ENCODE results near the gene GPA33. TPM values are rescaled to one million over a fixed set of nuclear protein-coding genes. Genes with fewer than 3 reads are reported as not detected.

Gene GPA33
- total RNA-seq, 2 experiments from 2014 or later = 0.21 to 0.64 TPM

DNA sequence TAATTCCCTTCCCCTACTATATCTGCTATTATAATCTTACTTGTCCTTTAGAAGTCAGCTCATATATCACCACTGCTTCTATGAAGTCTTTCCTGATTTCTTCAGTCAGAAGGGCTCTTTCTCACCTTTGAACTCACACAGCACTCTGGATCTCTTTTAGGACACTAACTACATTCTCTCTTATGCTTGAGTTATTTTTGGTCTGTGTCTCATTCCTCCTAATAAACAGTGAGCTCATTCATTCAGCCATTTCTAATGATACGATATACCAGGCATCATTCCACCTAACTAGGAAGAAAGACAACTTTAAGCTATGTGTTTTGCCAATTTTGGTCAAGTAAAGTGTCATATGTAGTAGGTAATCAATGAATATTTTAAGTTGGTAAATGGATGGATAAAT is 2.5 kb upstream of the GPA33 start:
- peaks cover 8% of the 10 kb centered on the region for H3K4me1 Mint-ChIP-seq
- no peaks in the 10 kb centered on the region for H3K36me3 Mint-ChIP-seq
- ATAC-seq = no peak
- no peak for DNase-seq
- no peak overlapping the region for H3K4me3 Mint-ChIP-seq
- CTCF ChIA-PET = interaction anchor here (1.1 to 1.6 kb wide), 3 partner anchors 26 to 447 kb away, joined by 3 to 4 read pairs (median 3); no protein-coding TSS in a partner anchor
- no peak overlapping the region for H3K27ac Mint-ChIP-seq
- H3K9me3 Mint-ChIP-seq (ENCODE audit: low read depth) = no peaks in the 10 kb centered on the region
- no peaks in the 10 kb centered on the region for H3K27me3 Mint-ChIP-seq

DNA sequence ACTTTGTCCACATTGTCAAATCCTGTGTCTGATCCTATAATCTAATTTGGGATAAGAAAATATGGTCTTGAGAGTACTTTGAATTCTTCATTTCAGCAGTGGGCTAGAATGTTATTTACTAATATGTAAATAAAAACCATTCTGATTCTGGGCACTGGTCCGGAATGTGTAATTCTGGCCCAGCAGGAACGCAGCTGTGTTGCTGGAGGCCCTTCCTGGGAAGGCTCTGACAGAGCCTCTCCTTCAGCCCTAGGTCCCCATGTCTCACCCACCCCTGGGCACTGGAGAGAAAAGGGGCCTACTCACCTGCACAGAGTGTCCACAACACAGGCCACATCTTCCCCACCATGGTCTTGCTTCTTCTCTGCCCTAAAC is 251 bp downstream of the GPA33 start:
- Mint-ChIP-seq H3K27ac (peak overlapping the region; percentile 56), H3K4me1 (peaks cover 8% of the 10 kb centered on the region), H3K4me3 (no peak overlapping the region), H3K9me3 (ENCODE audit: low read depth) (no peaks in the 10 kb centered on the region), H3K27me3 (no peaks in the 10 kb centered on the region), H3K36me3 (no peaks in the 10 kb centered on the region)
- ATAC-seq (no peak), DNase-seq (no peak)
- CTCF ChIA-PET = interaction anchor here (1.3 kb wide), 1 partner anchor 31 kb away, joined by 4 read pairs; no protein-coding TSS in a partner anchor

DNA sequence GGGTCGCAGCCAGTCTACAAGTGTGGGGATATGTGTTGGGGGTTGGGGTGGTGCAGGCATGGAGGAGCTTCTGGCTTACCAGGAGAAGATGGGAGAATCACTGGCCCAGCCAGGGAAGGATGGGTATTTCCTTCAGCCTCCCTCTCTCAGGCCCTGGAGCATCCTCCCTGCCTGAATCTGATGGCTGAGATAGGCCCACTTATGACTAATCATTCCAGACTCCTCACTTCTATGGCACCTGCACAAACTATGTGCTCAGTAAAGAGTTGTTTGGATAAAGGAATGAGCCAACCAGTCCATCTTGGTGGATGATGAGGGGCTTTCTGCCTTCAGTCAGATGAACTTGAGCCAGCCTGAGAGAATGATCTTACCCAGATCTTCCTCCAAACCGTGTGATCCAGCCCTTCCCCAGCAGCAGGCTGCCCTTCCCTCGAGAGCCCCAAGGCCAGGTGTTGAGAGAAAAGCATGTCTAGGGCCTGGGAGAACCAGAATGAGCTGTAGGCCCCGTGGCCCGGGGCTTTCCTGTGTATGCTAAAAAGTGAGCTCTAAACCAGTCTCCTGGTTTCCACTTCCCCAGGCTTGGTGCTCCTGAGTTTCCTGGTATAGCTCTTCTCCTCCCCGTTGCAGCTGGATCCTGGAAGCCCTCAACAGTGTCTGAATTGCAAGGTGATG is 1.3 kb downstream of the GPA33 start:
- CTCF ChIA-PET = no interaction called here
- H3K36me3 Mint-ChIP-seq = no peaks in the 10 kb centered on the region
- no peak overlapping the region for H3K27ac Mint-ChIP-seq
- no peaks in the 10 kb centered on the region for H3K27me3 Mint-ChIP-seq
- no peak overlapping the region for H3K4me3 Mint-ChIP-seq
- ATAC-seq = no peak
- H3K9me3 Mint-ChIP-seq (ENCODE audit: low read depth) = no peaks in the 10 kb centered on the region
- H3K4me1 Mint-ChIP-seq = peaks cover 8% of the 10 kb centered on the region
- DNase-seq = no peak

DNA sequence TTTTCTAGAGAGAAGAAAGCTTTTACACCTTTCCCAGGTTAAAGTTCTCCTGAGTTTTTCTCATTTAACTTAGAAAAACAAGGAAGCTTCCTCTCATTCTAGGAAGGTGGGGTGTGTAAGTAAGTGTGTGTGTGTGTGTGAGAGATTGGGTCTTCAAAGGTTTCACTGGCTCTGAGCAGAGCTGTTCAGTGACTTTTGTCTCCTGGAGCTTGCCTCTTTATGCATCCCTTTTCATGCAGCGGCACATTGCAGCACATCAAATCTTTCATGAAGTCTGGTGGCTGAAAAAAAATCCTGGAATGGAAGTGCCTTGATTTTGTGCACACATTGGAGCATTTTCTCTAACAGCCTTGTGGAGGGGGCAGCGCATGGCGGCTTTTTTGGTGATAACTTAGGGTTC is 3.4 kb downstream of the GPA33 start:
- Mint-ChIP-seq H3K4me1 (peaks cover 8% of the 10 kb centered on the region), H3K9me3 (ENCODE audit: low read depth) (no peaks in the 10 kb centered on the region), H3K27me3 (no peaks in the 10 kb centered on the region), H3K27ac (no peak overlapping the region), H3K36me3 (no peaks in the 10 kb centered on the region), H3K4me3 (no peak overlapping the region)
- no peak for ATAC-seq
- no peak for DNase-seq
- CTCF ChIA-PET = no interaction called here

DNA sequence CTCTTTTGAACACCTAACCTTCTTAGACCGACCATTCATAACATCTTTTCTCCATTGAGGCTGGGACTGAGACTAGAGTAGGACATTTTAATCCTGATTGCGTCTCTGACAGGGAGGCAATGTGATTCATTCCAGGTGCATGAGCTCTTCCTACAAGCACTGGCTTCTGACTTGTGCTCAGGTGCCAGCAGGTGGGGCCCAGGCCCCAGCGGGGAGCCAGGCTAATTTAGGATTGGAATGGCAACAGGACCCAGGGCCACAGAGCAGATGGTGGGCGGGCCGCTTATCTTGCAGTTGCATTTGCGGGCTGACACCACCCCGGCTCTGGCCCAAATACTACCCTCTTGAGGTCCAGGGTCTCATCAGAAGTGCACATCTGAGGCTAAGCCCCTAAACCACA is 4.1 kb downstream of the GPA33 start:
- ATAC-seq (no peak), DNase-seq (no peak)
- CTCF ChIA-PET = no interaction called here
- H3K27ac Mint-ChIP-seq = no peak overlapping the region
- no peaks in the 10 kb centered on the region for H3K27me3 Mint-ChIP-seq
- no peak overlapping the region for H3K4me3 Mint-ChIP-seq
- no peaks in the 10 kb centered on the region for H3K36me3 Mint-ChIP-seq
- H3K4me1 Mint-ChIP-seq = peaks cover 8% of the 10 kb centered on the region
- no peaks in the 10 kb centered on the region for H3K9me3 Mint-ChIP-seq (ENCODE audit: low read depth)

DNA sequence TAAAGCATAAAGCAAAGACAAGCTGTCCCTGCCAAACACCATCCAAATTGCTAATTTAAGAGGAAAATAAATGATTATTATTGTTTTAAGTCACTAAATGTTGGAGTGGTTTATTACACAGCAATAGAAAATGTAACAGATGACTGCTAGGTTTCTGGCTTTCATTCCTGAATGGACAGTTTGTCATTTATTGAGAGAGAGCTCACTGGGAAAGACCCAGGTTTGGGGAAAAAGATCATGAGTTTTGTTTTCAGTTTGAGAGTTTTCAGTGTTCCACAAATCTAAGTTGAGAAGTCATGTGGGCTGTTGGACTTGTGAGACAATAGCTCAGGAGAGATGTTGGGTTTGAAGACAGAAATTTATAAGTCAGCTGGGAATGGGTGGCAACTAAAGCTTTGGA is 5.4 kb downstream of the GPA33 start:
- H3K27me3 Mint-ChIP-seq = peaks cover 8% of the 10 kb centered on the region
- H3K27ac Mint-ChIP-seq = no peak overlapping the region
- no peaks in the 10 kb centered on the region for H3K36me3 Mint-ChIP-seq
- no peaks in the 10 kb centered on the region for H3K9me3 Mint-ChIP-seq (ENCODE audit: low read depth)
- H3K4me3 Mint-ChIP-seq = no peak overlapping the region
- CTCF ChIA-PET = interaction anchor here (0.9 kb wide), 1 partner anchor 26 kb away, joined by 5 read pairs; no protein-coding TSS in a partner anchor
- no peak for DNase-seq
- no peak for ATAC-seq
- no peaks in the 10 kb centered on the region for H3K4me1 Mint-ChIP-seq

DNA sequence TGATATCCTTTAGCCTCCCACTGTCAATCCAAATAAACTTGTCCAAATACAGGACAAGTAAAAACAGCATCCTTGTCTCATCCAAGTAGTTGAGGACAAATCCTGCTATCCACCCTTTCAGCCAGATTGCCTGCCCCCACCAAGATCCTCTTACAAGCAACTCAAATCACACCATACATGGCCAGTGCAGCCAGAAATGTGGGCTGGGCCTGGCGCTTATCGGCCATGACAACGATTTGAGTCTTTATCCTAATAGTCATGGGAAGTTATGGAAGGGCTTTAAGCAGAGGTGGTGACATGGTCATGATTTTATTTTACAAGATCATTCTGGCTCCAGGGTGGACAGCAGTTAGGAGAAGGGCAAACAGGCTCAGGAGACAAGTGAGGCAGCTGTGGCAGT is 6.3 kb downstream of the GPA33 start:
- Mint-ChIP-seq H3K9me3 (ENCODE audit: low read depth) (no peaks in the 10 kb centered on the region), H3K4me1 (no peaks in the 10 kb centered on the region), H3K27me3 (peaks cover 8% of the 10 kb centered on the region), H3K36me3 (no peaks in the 10 kb centered on the region), H3K4me3 (no peak overlapping the region), H3K27ac (no peak overlapping the region)
- DNase-seq = no peak
- CTCF ChIA-PET = interaction anchor here (0.8 kb wide), 1 partner anchor 17 kb away, joined by 3 read pairs; no protein-coding TSS in a partner anchor
- no peak for ATAC-seq

DNA sequence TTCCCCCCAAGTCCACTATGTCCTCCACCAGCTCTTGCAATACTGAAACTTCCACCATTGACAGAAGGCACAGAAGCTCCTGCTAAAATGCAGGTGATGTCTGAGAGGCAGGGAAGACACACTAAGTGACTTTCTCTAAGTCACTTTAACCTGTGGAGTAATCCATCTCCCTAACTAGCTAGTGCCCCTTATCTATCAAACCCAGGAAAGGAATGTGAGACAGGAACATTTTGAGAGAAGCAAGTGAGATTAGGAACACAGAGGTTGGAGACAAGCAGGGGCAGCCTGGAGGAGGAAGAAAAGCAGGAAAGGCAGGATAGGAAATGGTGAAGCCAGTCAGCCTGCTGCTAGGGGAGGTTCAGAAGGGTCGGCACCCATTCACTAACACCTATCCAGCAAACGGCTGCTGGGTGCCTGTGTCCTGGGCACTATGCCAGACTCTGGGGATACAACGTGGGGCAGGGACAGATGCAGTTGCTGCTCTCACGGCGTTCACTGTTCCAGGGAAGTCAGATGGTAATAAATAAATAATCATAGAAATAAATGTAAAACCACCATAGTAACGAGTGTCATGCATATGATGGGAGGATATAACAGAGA is 7.0 kb downstream of the GPA33 start:
- Mint-ChIP-seq H3K9me3 (ENCODE audit: low read depth) (no peaks in the 10 kb centered on the region), H3K4me3 (no peak overlapping the region), H3K27me3 (peaks cover 8% of the 10 kb centered on the region), H3K4me1 (no peaks in the 10 kb centered on the region), H3K36me3 (no peaks in the 10 kb centered on the region), H3K27ac (no peak overlapping the region)
- DNase-seq (no peak), ATAC-seq (no peak)
- CTCF ChIA-PET = no interaction called here

DNA sequence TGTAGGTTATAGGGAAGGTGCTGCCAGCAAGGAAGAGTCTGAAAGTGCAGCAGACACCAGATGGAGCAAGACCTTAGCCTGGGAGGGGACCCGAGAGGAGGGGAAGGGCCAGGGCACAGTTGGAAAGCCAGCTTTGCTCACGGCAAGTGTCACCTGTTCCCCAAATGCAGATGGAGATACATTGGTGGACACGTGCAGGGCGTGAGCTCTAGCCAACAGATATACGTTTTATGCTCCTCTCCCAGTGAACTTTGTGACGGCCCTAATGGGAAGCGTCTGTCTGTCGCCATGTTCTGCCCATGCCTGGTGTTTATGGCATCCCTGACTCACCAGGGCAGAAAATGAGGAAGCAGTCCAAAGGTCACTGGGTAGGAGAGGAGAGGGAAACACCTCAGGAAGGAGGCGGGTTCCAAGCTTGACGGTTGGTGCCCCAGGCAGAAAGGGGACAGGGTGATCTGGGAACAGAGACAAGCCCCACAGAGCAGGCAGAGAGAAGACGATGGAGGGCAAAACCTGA is 7.6 kb downstream of the GPA33 start:
- H3K4me3 Mint-ChIP-seq = no peak overlapping the region
- no peak overlapping the region for H3K27ac Mint-ChIP-seq
- H3K27me3 Mint-ChIP-seq = peaks cover 10% of the 10 kb centered on the region
- no peaks in the 10 kb centered on the region for H3K9me3 Mint-ChIP-seq (ENCODE audit: low read depth)
- no peak for ATAC-seq
- H3K4me1 Mint-ChIP-seq = no peaks in the 10 kb centered on the region
- CTCF ChIA-PET = no interaction called here
- H3K36me3 Mint-ChIP-seq = no peaks in the 10 kb centered on the region
- no peak for DNase-seq

DNA sequence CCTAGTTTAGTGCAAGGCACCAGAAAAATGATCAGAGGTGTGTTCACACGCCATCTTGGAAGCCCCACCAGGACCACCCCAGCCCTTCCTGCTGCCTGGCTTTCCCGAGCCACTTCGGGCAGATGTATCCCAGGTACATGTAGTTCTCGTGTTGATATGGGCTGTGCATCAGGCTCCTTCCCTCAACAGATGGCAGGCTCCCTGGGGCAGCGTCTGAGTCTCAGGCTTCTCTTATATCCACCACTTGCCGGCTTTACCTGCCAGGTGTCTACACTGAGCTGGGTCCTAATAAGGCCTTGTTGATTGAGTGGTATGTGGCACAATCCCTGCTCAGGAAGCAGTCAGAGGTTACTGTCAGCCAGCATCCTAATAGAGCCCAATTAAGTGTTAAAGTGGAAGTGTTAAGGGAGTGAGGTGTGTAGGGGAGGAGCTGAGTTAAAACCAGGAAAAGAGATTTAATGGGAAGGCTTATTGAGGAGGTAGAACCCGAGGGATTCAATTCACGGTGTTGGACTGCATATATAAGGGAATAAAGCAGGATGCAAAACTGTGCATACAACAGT is 8.5 kb downstream of the GPA33 start:
- DNase-seq = no peak
- no peaks in the 10 kb centered on the region for H3K9me3 Mint-ChIP-seq (ENCODE audit: low read depth)
- H3K27ac Mint-ChIP-seq = no peak overlapping the region
- H3K27me3 Mint-ChIP-seq = peaks cover 10% of the 10 kb centered on the region
- CTCF ChIA-PET = no interaction called here
- peaks cover 4% of the 10 kb centered on the region for H3K4me1 Mint-ChIP-seq
- no peak for ATAC-seq
- no peaks in the 10 kb centered on the region for H3K36me3 Mint-ChIP-seq
- H3K4me3 Mint-ChIP-seq = no peak overlapping the region

DNA sequence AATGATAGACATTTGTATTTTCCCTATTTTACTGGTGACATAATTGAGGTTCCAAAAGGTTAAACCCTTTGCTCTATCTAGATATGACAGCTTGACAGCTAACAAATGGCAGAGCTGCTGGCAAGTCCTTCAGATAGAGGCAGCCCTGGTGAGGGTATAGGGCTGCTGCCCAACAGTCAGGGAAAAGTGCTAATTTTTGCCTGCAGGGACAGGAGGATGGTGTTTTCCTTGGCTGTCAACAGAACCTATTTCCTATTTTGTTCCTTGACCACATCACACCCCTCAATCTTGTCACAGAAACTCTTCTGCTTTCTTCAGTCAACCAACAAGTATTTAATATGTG is 12.3 kb downstream of the GPA33 start:
- no peaks in the 10 kb centered on the region for H3K36me3 Mint-ChIP-seq
- CTCF ChIA-PET = no interaction called here

DNA sequence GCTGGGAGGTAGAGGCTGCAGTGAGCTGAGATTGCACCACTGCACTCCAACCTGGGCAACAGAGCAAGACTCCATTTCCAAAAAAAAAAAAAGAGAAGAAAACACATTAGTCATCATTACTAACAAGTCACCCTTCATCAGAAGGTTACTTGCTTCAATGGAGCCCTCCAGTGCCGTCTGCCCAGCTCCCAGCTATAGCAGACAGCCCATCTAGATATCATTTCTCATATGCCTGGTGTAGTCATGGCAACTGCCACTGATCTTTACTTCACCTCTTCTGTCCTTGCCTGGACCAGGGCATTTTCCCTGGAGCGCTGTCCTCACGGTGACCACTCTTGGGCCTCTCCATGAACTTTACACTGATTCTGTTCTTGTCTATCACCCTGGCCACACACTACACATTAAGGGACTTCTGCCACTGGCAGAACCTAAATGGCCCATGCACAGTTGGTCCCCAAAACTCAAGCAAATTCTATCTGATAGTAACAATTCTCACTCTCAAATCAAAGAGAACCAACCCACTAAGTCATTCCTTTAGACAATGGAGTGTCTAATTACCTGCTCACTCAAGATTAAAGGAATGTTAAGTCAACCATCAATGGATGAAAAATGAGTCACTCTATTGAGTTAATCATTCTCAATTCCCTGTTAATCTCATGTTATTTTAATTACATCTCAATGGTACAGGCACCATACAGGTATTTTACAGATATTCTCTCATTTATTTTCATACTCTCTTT is 12.9 kb downstream of the GPA33 start:
- Mint-ChIP-seq H3K27ac (no peak overlapping the region), H3K4me1 (peaks cover 20% of the 10 kb centered on the region), H3K36me3 (no peaks in the 10 kb centered on the region), H3K4me3 (no peak overlapping the region), H3K9me3 (ENCODE audit: low read depth) (no peaks in the 10 kb centered on the region), H3K27me3 (peaks cover 10% of the 10 kb centered on the region)
- no peak for ATAC-seq
- CTCF ChIA-PET = interaction anchor here (1.7 kb wide), 1 partner anchor 20 kb away, joined by 5 read pairs; no protein-coding TSS in a partner anchor
- DNase-seq = no peak

More for the DNA sequence above, 12.3 kb downstream of the GPA33 start:
- no peak for DNase-seq
- H3K27ac Mint-ChIP-seq = no peak overlapping the region
- peaks cover 10% of the 10 kb centered on the region for H3K27me3 Mint-ChIP-seq
- no peaks in the 10 kb centered on the region for H3K9me3 Mint-ChIP-seq (ENCODE audit: low read depth)
- ATAC-seq = no peak
- no peak overlapping the region for H3K4me3 Mint-ChIP-seq
- H3K4me1 Mint-ChIP-seq = peaks cover 20% of the 10 kb centered on the region

DNA sequence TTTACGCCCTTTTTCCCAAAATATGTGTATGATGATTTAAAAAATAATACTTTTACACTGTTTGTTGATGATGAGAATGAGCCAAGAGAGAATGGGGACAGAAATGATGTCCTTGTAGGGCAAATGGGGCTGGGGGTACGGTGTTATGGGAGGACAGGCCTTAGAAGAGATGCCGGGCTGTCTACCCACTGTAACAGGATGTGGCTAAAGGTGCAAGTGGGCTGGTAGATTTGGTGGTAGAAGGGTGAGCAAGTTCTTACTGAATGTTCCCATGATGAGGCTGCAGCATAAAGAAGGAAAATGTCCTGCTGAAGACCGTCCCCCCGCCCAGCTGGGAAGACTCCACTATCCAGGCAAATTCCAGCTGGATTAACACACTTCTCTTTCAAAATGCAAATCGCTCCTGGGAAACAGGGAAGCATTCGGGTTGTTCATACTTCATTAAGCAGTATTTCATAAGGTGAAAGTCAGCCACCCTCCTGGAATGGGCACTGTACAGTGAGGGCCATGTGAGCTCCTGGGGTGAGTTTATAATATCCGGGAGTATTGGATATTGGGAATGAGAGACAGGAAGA is 14.0 kb downstream of the GPA33 start:
- Mint-ChIP-seq H3K9me3 (ENCODE audit: low read depth) (no peaks in the 10 kb centered on the region), H3K36me3 (no peaks in the 10 kb centered on the region), H3K27me3 (peaks cover 10% of the 10 kb centered on the region), H3K27ac (no peak overlapping the region), H3K4me1 (peaks cover 20% of the 10 kb centered on the region), H3K4me3 (no peak overlapping the region)
- CTCF ChIA-PET = interaction anchor here (1.3 to 1.7 kb wide), 2 partner anchors 17 to 19 kb away, joined by 3 to 5 read pairs; no protein-coding TSS in a partner anchor
- ATAC-seq = peak; percentile 57
- DNase-seq = peak; percentile 63
